IMR-90 (cell line): ENCODE data around the gene ITPKB. TPM values are rescaled to one million over a fixed set of nuclear protein-coding genes. Genes with fewer than 3 reads are reported as not detected.
A peak's percentile ranks its signal among the peaks of the same experiment; 100 is the strongest.

ENCODE experiments used
- ATAC-seq: fragments of 200-7000 bp; cut with Tn5 transposase; 2 replicates; pipeline ENCODE4 v1.9.1; 2020; ENCODE audit warnings: low read depth, mild to moderate bottlenecking, moderate library complexity
- BruUV-seq: library from RNA; stranded (reverse); fragments of 400-500 nt; replicated peaks from 2 replicates; lab custom pipeline; 2021; lab: Mats Ljungman, UMichigan
- CTCF ChIA-PET: fragments of 300-600 bp; formaldehyde crosslinking; extraction: SDS; loops from one replicate; lab custom pipeline; 2021; ENCODE audit warnings: antibody characterized with exemption; lab: Yijun Ruan, JAX
- POLR2A ChIA-PET: fragments of 300-600 bp; sonication (Branson Sonifier 250); formaldehyde crosslinking; loops from one replicate; lab custom pipeline; 2022; ENCODE audit warnings: antibody characterized with exemption; ENCODE audit not compliant: unreplicated experiment; lab: Charles Lee
- DNase-seq: peaks from one replicate; pipeline ENCODE4 v3.0.0; 2013
- H2AFZ ChIP-seq: replicated peaks from 2 replicates; pipeline ENCODE3; 2013; ENCODE audit warnings: low read length, mild to moderate bottlenecking; ENCODE audit not compliant: poor library complexity
- H2AK5ac ChIP-seq: 2 replicates; pipeline ENCODE4 v1.6.1; 2013; ENCODE audit warnings: low read depth, low read length, inconsistent platforms
- H2AK9ac ChIP-seq: replicated peaks from 2 replicates; pipeline ENCODE3; 2013; ENCODE audit warnings: mild to moderate bottlenecking, low read depth, low read length, moderate library complexity; ENCODE audit not compliant: poor library complexity
- H2BK120ac ChIP-seq: 2 replicates; pipeline ENCODE4 v1.6.1; 2013; ENCODE audit warnings: low read depth, low read length, inconsistent platforms
- H2BK15ac ChIP-seq: 3 replicates; pipeline ENCODE4 v1.6.1; 2013; ENCODE audit warnings: low read depth, low read length, inconsistent platforms
- H2BK20ac ChIP-seq: 2 replicates; pipeline ENCODE4 v1.6.1; 2013; ENCODE audit warnings: low read depth, mild to moderate bottlenecking, inconsistent platforms, low read length, moderate library complexity
- H2BK5ac ChIP-seq: 2 replicates; pipeline ENCODE4 v1.6.1; 2013; ENCODE audit warnings: mild to moderate bottlenecking, low read depth, low read length, inconsistent platforms; ENCODE audit not compliant: poor library complexity, severe bottlenecking
- H3K14ac ChIP-seq: replicated peaks from 2 replicates; pipeline ENCODE4 v1.6.1; 2013; ENCODE audit warnings: low read depth, low read length, inconsistent platforms
- H3K18ac ChIP-seq: 2 replicates; pipeline ENCODE4 v1.6.1; 2013; ENCODE audit warnings: low read depth, low read length, control low read depth
- H3K23ac ChIP-seq: 2 replicates; pipeline ENCODE4 v1.6.1; 2013; ENCODE audit warnings: low read depth, low read length, inconsistent platforms
- H3K27ac ChIP-seq: 2 replicates; pipeline ENCODE4 v1.5.1; 2013; ENCODE audit warnings: mild to moderate bottlenecking, control low read depth, low read length; ENCODE audit not compliant: insufficient read depth
- H3K27me3 ChIP-seq: 2 replicates; pipeline ENCODE4 v1.6.1; 2013; ENCODE audit warnings: low read length; ENCODE audit not compliant: control insufficient read depth, insufficient read depth
- H3K36me3 ChIP-seq: 2 replicates; pipeline ENCODE4 v1.6.1; 2013; ENCODE audit warnings: low read length, mixed read lengths; ENCODE audit not compliant: control insufficient read depth, insufficient read depth
- H3K4ac ChIP-seq: 2 replicates; pipeline ENCODE4 v1.6.1; 2013; ENCODE audit warnings: low read depth, low read length, inconsistent platforms
- H3K4me1 ChIP-seq: 2 replicates; pipeline ENCODE4 v1.6.1; 2013; ENCODE audit warnings: low read length, mixed read lengths; ENCODE audit not compliant: control insufficient read depth, insufficient read depth
- H3K4me2 ChIP-seq: 2 replicates; pipeline ENCODE4 v1.6.1; 2013; ENCODE audit warnings: low read depth, mild to moderate bottlenecking, control low read depth, low read length, moderate library complexity
- H3K4me3 ChIP-seq: 2 replicates; pipeline ENCODE4 v1.5.1; 2013; ENCODE audit warnings: low read depth, mild to moderate bottlenecking, control low read depth, low read length, moderate library complexity; ENCODE audit not compliant: insufficient read depth
- H3K56ac ChIP-seq: 2 replicates; pipeline ENCODE4 v1.6.1; 2013; ENCODE audit warnings: low read length, inconsistent platforms; ENCODE audit not compliant: insufficient read depth; ENCODE audit errors: extremely low read depth
- H3K79me1 ChIP-seq, 2 experiments: 2 replicates each; pipeline ENCODE4 v1.6.1; 2013; ENCODE audit warnings: low read length in 2 of 2, inconsistent platforms in 1 of 2, low read depth in 1 of 2
- H3K9ac ChIP-seq: 2 replicates; pipeline ENCODE4 v1.6.1; 2013; ENCODE audit warnings: low read depth, low read length, control low read depth
- H3K9me1 ChIP-seq: 2 replicates; pipeline ENCODE4 v1.6.1; 2013; ENCODE audit warnings: low read length, inconsistent platforms; ENCODE audit not compliant: insufficient read depth
- H3K9me3 ChIP-seq: 2 replicates; pipeline ENCODE4 v1.6.1; 2013; ENCODE audit warnings: low read length; ENCODE audit not compliant: control insufficient read depth, insufficient read depth
- H4K20me1 ChIP-seq: 2 replicates; pipeline ENCODE4 v1.6.1; 2013; ENCODE audit warnings: low read length, inconsistent platforms; ENCODE audit not compliant: insufficient read depth
- H4K5ac ChIP-seq: 2 replicates; pipeline ENCODE4 v1.6.1; 2013; ENCODE audit warnings: mild to moderate bottlenecking, low read depth, low read length, control low read depth
- H4K8ac ChIP-seq, 2 experiments: 2 replicates each; pipeline ENCODE4 v1.6.1; 2013; ENCODE audit warnings: low read depth in 2 of 2, low read length in 2 of 2, control low read depth in 1 of 2, inconsistent platforms in 1 of 2
- H4K91ac ChIP-seq: 2 replicates; pipeline ENCODE4 v1.6.1; 2013; ENCODE audit warnings: low read depth, low read length, inconsistent platforms; ENCODE audit not compliant: insufficient read depth
- NFE2L2 ChIP-seq: fragments of 150-350 bp; IDR thresholded peaks from 2 replicates; pipeline ENCODE4 v1.6.1; 2016; ENCODE audit warnings: low read depth, mild to moderate bottlenecking, low read length
- WGBS, 2 experiments: methylation state at CpG; one replicate each; pipeline versions ENCODE4 v1.1.5 to v1.1.7; 2013; ENCODE audit warnings: missing lambda C conversion rate in 2 of 2; ENCODE audit not compliant: insufficient read length in 1 of 2; ENCODE audit errors: extremely low coverage in 2 of 2; 5-methylcytosine and 5-hydroxymethylcytosine counted together
- dilution Hi-C: fragments of 300-500 bp; cut with HindIII; formaldehyde crosslinking; loops from one replicate; pipeline ENCODE4 v1.14.3; 2018; ENCODE audit warnings: low sequenced_read_pairs; ENCODE audit not compliant: unreplicated experiment
- in situ Hi-C: fragments of 300-500 bp; cut with MboI; formaldehyde crosslinking; loops from 3 replicates; pipeline ENCODE4 v1.14.3; 2019; ENCODE audit warnings: low sequenced_read_pairs, inconsistent platforms, mixed read lengths
- intact Hi-C: fragments of 100-400 bp; cut with micrococcal nuclease; formaldehyde crosslinking; loops from 2 replicates; pipeline ENCODE4 v1.10.0; 2022
- polyA plus RNA-seq, 3 experiments: library from polyadenylated mRNA; depleted of rRNA; stranded (reverse); fragments of >200 nt; gene quantifications; 2 replicates each; pipeline ENCODE4 v1.2.3, GENCODE V29; 2012; ENCODE audit warnings: low replicate concordance in 1 of 3
- total RNA-seq: library from RNA; depleted of rRNA; stranded (reverse); fragments of >200 nt; gene quantifications from 2 replicates; pipeline ENCODE4 v1.2.3, GENCODE V29; 2012

Gene ITPKB
- total and polyA plus RNA-seq, 2 of the 4 experiments (the other 2 are of a cell fraction), result 0.72 to 1.4 TPM

- H4K5ac ChIP-seq, result no peak overlapping the region
- no peak overlapping the region for H3K27ac ChIP-seq
- WGBS, 2 experiments, result 100% methylated on average over 2 of the region's 12 CpGs; no CpG with 5 or more reads in 1 of the 2 experiments
- dilution Hi-C loops, result no loop called here
- H3K4ac ChIP-seq, result peak overlapping the region; percentile 77
- in situ Hi-C loops, result no loop called here
- H2BK120ac ChIP-seq, result no peak overlapping the region; the same call in 1 of the 2 replicates
- ChIA-PET POLR2A (no interaction called here), CTCF (no interaction called here)
- no peak overlapping the region; the same call in 1 of the 2 replicates for H4K91ac ChIP-seq
- no peak overlapping the region for H2BK5ac ChIP-seq
- H3K9me3 ChIP-seq, result no peaks in the 10 kb centered on the region
- no peak overlapping the region for H3K4me3 ChIP-seq
- peak overlapping the region; percentile 26; the same call in 1 of the 2 replicates for H2AK5ac ChIP-seq
- no peak overlapping the region; a peak in 1 of 4 replicates for H4K8ac ChIP-seq
- no peak overlapping the region for H2BK15ac ChIP-seq
- no peak overlapping the region for H3K9ac ChIP-seq
- no peaks in the 10 kb centered on the region for H3K27me3 ChIP-seq
- no peak overlapping the region for H3K4me2 ChIP-seq
- H3K4me1 ChIP-seq, result peaks cover 17% of the 10 kb centered on the region
- intact Hi-C loops, result no loop called here
- H3K9me1 ChIP-seq, result peaks cover 16% of the 10 kb centered on the region
- ATAC-seq (no peak), DNase-seq (no peak)
- H3K79me1 ChIP-seq, result no peaks in the 10 kb centered on the region
- no peak overlapping the region for H2BK20ac ChIP-seq
- no peak for TF ChIP-seq NFE2L2
- no peak overlapping the region for H2AK9ac ChIP-seq
- no peak overlapping the region for H3K14ac ChIP-seq
- no peaks in the 10 kb centered on the region for H4K20me1 ChIP-seq
- BruUV-seq, result no TSS peak
- no peak overlapping the region for H3K56ac ChIP-seq
- no peaks in the 10 kb centered on the region for H3K36me3 ChIP-seq
- no peak overlapping the region for H3K23ac ChIP-seq
- H2AFZ ChIP-seq, result no peak overlapping the region
- H3K18ac ChIP-seq, result no peak overlapping the region
Observed at GRCh38 chr1:226655251-226656163, 83.6 kb downstream of the ITPKB start.
